ENCODE results near the gene ARHGDIA. TPM values are rescaled to one million over a fixed set of nuclear protein-coding genes. Genes with fewer than 3 reads are reported as not detected.

The ARHGDIA gene
- polyA plus RNA-seq, 3 donors = 145 to 242 (median 217) TPM

DNA sequence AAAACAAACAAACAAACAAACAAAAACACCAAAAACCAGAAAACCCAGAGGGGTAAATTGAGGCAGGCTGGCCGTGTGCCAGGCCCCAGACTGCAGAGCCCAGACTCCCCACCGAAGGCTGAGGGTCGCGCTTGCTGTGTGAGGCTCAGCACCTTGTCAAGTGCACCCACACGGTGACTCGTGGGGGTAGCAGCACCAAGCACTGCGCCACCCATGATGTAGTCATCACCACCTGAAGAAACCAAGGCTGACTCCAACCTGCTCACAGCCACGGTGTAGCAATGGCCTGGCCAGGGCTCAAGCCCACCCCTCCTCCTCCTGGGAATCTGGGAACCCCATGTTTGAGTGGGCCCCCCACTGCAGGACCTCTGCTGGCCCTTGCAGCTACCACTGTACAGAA lies 50.0 kb downstream of the ARHGDIA start:
- no peak for DNase-seq (ENCODE audit: extremely low read depth in 1 of 11, low read depth in 9 of 11, low spot score in 4 of 11)

DNA sequence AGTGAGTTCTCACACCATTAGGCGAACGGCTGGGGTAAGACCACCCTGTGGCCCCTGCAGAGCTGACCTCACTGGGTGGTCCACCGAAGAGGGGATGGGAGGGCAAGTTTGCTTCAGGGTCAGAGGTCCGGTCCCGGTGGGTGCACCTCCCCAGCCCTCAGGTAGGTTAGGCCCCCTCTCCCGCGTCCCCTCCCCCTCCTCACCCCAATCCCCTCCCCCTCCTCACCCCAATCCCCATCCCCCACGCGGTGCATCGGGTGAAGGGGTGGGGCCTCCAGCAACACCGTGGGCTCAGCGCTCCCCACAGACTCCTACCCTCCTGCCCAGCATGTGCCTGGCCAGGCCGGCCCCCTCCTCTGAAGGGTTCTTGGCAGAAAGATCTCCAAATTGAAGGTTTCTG lies 51.4 kb downstream of the ARHGDIA start:
- no peak for DNase-seq (ENCODE audit: extremely low read depth in 1 of 11, low read depth in 9 of 11, low spot score in 4 of 11)

- no peak for DNase-seq (ENCODE audit: extremely low read depth in 1 of 11, low read depth in 9 of 11, low spot score in 4 of 11)
These were observed 53.4 kb downstream of the ARHGDIA start for GRCh38 chr17:81817758-81818147.

Other genes starting within 250 kb of the ARHGDIA start
- 10 to 100 TPM; 53.8 to 73.2 (median 54.3) TPM for gene NPLOC4, start 234.2 kb downstream of the ARHGDIA start, polyA plus RNA-seq (ENCODE audit: insufficient read length in 3 of 3)
- 1 to 10 TPM; 1.5 to 6.6 (median 3.9) TPM for gene TSPAN10, start 234.1 kb downstream of the ARHGDIA start, polyA plus RNA-seq (ENCODE audit: insufficient read length in 3 of 3)
- 10 to 100 TPM; 10.0 to 12.1 (median 10.2) TPM for gene PDE6G, start 214.8 kb downstream of the ARHGDIA start, polyA plus RNA-seq (ENCODE audit: insufficient read length in 3 of 3)
- 10 to 100 TPM; 12.5 to 22.3 (median 17.8) TPM for gene OXLD1, start 204.7 kb downstream of the ARHGDIA start, polyA plus RNA-seq (ENCODE audit: insufficient read length in 3 of 3)
- 10 to 100 TPM; 10.8 to 17.7 (median 14.8) TPM for gene CCDC137, start 204.6 kb downstream of the ARHGDIA start, polyA plus RNA-seq (ENCODE audit: insufficient read length in 3 of 3)
- gene ARL16, start 187.5 kb downstream of the ARHGDIA start, polyA plus RNA-seq (ENCODE audit: insufficient read length in 3 of 3) = 10 to 100 TPM; 46.4 to 53.3 (median 50.0) TPM
- 100 to 1,000 TPM in 2 of 3 donors, 10 to 100 TPM in 1; 87.7 to 111 (median 107) TPM for gene HGS, start 187.3 kb downstream of the ARHGDIA start, polyA plus RNA-seq (ENCODE audit: insufficient read length in 3 of 3)
- gene MRPL12, start 168.0 kb downstream of the ARHGDIA start, polyA plus RNA-seq (ENCODE audit: insufficient read length in 3 of 3) = 10 to 100 TPM; 40.1 to 60.5 (median 45.7) TPM
- 10 to 100 TPM; 11.5 to 19.3 (median 18.9) TPM for gene SLC25A10, start 159.1 kb downstream of the ARHGDIA start, polyA plus RNA-seq (ENCODE audit: insufficient read length in 3 of 3)
- 10 to 100 TPM in 2 of 3 donors, 1 to 10 TPM in 1; 7.1 to 17.7 (median 12.5) TPM for gene GCGR, start 67.2 kb downstream of the ARHGDIA start, polyA plus RNA-seq (ENCODE audit: insufficient read length in 3 of 3)
- 100 to 1,000 TPM in 2 of 3 donors, 10 to 100 TPM in 1; 61.8 to 109 (median 107) TPM for gene MCRIP1, start 38.0 kb downstream of the ARHGDIA start, polyA plus RNA-seq (ENCODE audit: insufficient read length in 3 of 3)
- gene PPP1R27, start 36.3 kb downstream of the ARHGDIA start, polyA plus RNA-seq (ENCODE audit: insufficient read length in 3 of 3) = under 1 TPM; 0.12 to 0.45 (median 0.17) TPM
- 100 to 1,000 TPM; 401 to 475 (median 404) TPM for gene P4HB, start 10.8 kb downstream of the ARHGDIA start, polyA plus RNA-seq (ENCODE audit: insufficient read length in 3 of 3)
- gene ALYREF, start 20.2 kb upstream of the ARHGDIA start, polyA plus RNA-seq (ENCODE audit: insufficient read length in 3 of 3) = 10 to 100 TPM; 66.5 to 99.3 (median 76.1) TPM
- gene ANAPC11, start 20.4 kb upstream of the ARHGDIA start, polyA plus RNA-seq (ENCODE audit: insufficient read length in 3 of 3) = 100 to 1,000 TPM in 1 of 3 donors, 10 to 100 TPM in 2; 63.8 to 110 (median 93.7) TPM
- 1 to 10 TPM in 1 of 3 donors, under 1 TPM in 2; 0.93 to 1.4 (median 0.97) TPM for gene NPB, start 30.9 kb upstream of the ARHGDIA start, polyA plus RNA-seq (ENCODE audit: insufficient read length in 3 of 3)
- 10 to 100 TPM; 40.1 to 48.5 (median 45.5) TPM for gene PCYT2, start 40.1 kb upstream of the ARHGDIA start, polyA plus RNA-seq (ENCODE audit: insufficient read length in 3 of 3)
- gene SIRT7, start 46.8 kb upstream of the ARHGDIA start, polyA plus RNA-seq (ENCODE audit: insufficient read length in 3 of 3) = 10 to 100 TPM; 11.0 to 21.1 (median 14.1) TPM
- gene MAFG, start 56.4 kb upstream of the ARHGDIA start, polyA plus RNA-seq (ENCODE audit: insufficient read length in 3 of 3) = 10 to 100 TPM; 12.4 to 14.8 (median 13.8) TPM
- gene PYCR1, start 66.0 kb upstream of the ARHGDIA start, polyA plus RNA-seq (ENCODE audit: insufficient read length in 3 of 3) = 10 to 100 TPM; 22.6 to 39.4 (median 26.8) TPM
- gene MYADML2, start 75.9 kb upstream of the ARHGDIA start, polyA plus RNA-seq (ENCODE audit: insufficient read length in 3 of 3) = under 1 TPM; 0.10 to 0.30 (median 0.14) TPM
- 1 to 10 TPM; 1.9 to 3.5 (median 3.3) TPM for gene NOTUM, start 89.8 kb upstream of the ARHGDIA start, polyA plus RNA-seq (ENCODE audit: insufficient read length in 3 of 3)
- gene ASPSCR1, start 106.3 kb upstream of the ARHGDIA start, polyA plus RNA-seq (ENCODE audit: insufficient read length in 3 of 3) = 10 to 100 TPM; 20.1 to 39.0 (median 35.2) TPM
- 10 to 100 TPM; 28.8 to 47.2 (median 40.8) TPM for gene CENPX, start 151.5 kb upstream of the ARHGDIA start, polyA plus RNA-seq (ENCODE audit: insufficient read length in 3 of 3)
- 10 to 100 TPM; 10.8 to 17.5 (median 15.7) TPM for gene LRRC45, start 152.0 kb upstream of the ARHGDIA start, polyA plus RNA-seq (ENCODE audit: insufficient read length in 3 of 3)
- 10 to 100 TPM in 2 of 3 donors, 1 to 10 TPM in 1; 8.3 to 16.2 (median 11.7) TPM for gene RAC3, start 160.3 kb upstream of the ARHGDIA start, polyA plus RNA-seq (ENCODE audit: insufficient read length in 3 of 3)
- gene DCXR, start 166.4 kb upstream of the ARHGDIA start, polyA plus RNA-seq (ENCODE audit: insufficient read length in 3 of 3) = 100 to 1,000 TPM in 1 of 3 donors, 10 to 100 TPM in 2; 78.9 to 120 (median 88.7) TPM
- gene RFNG, start 180.5 kb upstream of the ARHGDIA start, polyA plus RNA-seq (ENCODE audit: insufficient read length in 3 of 3) = 10 to 100 TPM; 28.5 to 57.8 (median 47.2) TPM
- gene GPS1, start 180.6 kb upstream of the ARHGDIA start, polyA plus RNA-seq (ENCODE audit: insufficient read length in 3 of 3) = 100 to 1,000 TPM in 2 of 3 donors, 10 to 100 TPM in 1; 98.3 to 138 (median 132) TPM
- 10 to 100 TPM; 66.2 to 92.0 (median 90.5) TPM for gene DUS1L, start 194.5 kb upstream of the ARHGDIA start, polyA plus RNA-seq (ENCODE audit: insufficient read length in 3 of 3)
- gene FASN, start 226.9 kb upstream of the ARHGDIA start, polyA plus RNA-seq (ENCODE audit: insufficient read length in 3 of 3) = 10 to 100 TPM; 32.1 to 58.6 (median 50.4) TPM

Data from renal cortex interstitium (tissue), 11 donors.